ENCODE results near the gene SLC7A4. TPM values are rescaled to one million over a fixed set of nuclear protein-coding genes. Genes with fewer than 3 reads are reported as not detected.

The SLC7A4 gene, protein sequence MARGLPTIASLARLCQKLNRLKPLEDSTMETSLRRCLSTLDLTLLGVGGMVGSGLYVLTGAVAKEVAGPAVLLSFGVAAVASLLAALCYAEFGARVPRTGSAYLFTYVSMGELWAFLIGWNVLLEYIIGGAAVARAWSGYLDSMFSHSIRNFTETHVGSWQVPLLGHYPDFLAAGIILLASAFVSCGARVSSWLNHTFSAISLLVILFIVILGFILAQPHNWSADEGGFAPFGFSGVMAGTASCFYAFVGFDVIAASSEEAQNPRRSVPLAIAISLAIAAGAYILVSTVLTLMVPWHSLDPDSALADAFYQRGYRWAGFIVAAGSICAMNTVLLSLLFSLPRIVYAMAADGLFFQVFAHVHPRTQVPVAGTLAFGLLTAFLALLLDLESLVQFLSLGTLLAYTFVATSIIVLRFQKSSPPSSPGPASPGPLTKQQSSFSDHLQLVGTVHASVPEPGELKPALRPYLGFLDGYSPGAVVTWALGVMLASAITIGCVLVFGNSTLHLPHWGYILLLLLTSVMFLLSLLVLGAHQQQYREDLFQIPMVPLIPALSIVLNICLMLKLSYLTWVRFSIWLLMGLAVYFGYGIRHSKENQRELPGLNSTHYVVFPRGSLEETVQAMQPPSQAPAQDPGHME
- not detected in 2 replicates for total RNA-seq

DNA sequence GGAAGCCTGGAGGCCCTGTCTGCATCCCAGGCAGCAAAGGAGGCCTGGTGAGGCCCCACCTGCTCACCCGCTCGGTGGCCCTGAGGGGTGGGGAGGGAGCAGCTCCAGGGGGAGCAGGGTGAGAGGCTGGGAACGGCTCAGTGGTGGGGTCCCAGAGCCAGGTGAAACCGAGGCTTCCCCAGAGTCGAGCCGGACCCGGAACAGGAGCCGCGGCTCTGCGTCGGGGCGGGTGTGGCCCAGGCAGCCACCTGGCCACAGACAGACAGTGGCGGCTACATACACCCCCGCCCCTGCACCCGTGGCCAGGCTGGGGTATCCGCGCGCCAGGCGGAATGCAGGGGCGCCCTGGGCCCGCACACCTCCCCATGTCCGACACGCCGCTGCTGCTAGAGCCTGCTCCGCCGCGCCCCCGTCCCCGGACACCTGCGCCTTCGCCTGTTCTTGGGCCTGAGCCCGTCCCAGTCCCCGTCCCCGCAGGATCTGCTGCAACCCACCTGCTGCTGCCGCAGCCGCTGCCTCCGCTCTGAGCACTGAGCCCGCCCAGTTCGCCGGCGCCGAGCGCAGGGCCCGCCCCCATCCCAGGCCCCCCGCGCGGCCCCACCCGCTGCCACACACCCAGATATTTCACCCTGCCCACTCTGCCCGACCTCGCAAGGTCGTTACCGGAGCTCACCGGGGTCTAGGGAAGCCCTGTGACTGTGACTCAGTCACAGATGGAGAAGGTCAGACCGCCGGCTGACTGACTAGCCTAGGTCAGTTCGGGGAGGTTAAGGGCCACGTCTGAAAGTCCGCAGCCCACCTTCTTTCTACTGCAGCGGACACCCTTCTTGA lies at the start of gene SLC7A4:
SLC7A4 (minus strand) TSS at position 525 of the 831 bp plus-strand sequence. CDS start 749 bp downstream, outside the sequence.

DNA sequence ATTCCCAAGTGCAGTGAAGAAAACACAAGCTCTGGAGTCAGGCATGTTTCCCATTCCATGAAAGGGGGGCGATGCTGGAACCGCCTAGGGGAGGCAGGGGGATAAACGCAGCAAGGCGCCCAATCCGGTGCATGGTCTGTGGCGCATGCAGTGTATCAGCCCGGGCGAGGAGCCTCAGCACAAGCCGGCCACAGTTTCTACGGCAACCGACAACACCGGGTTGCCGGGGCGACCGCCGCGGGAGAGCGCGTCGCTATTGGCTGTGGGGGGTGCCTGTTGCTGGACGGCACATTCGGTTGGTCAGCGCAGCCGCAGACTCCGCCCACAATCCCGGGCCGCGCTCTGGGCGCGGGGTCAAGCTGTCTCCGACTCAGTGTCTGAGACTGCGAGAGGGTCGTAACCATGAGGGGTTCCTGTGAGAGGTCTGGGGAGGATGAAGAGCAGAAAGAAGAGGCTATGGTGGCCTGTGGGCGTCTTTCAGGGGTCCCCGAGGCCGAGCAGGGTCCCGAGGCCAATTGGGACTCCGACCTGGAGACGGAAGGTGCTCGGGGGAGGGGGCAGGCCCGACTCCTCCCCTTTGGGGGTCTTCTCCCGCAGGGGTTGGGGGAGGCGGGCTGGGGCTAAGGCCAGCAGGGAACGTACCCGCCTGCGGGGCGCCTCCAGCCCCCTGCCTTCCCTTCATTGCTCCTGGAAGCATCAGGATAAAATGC lies 13.4 kb upstream of the SLC7A4 start, which contains the start of gene LRRC74B:
LRRC74B (plus strand) TSS at position 362 of the 710 bp plus-strand sequence; CDS start at position 403, 41 bp downstream.

DNA sequence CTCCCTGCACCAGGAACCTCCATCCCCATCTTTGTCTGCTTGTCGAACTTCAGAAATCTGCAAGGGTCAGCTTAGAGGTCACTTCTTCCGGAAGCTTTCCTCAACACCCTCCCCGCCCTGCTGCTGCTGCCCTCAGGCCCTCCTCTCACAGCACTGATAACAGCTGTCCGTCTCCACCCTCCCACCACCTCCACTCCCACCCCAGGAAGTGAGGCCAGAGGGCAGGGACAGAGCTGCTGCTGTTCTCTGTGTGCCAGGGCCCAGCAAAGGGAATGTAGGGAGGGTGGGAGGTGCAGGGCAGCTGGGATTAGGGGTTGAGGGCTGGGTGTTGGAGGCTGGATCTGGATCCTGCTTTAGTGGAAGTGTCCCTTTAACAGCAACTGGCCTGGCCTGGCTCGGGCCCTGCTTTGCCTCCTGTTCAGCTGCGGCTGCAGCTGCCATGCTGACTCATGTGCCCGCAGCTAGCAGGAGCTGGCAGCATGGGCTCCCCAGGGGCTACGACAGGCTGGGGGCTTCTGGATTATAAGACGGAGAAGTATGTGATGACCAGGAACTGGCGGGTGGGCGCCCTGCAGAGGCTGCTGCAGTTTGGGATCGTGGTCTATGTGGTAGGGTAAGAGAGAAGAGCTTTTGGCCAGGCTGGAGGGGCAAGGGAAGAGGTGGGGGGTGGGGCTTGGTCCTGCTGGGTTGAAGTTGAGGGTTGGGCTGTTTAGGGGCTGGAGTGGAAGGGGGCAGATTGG lies 17.5 kb downstream of the SLC7A4 start, which contains the start of gene P2RX6:
P2RX6 (plus strand) TSS at position 440 of the 740 bp plus-strand sequence; CDS start at position 450, 10 bp downstream.

DNA sequence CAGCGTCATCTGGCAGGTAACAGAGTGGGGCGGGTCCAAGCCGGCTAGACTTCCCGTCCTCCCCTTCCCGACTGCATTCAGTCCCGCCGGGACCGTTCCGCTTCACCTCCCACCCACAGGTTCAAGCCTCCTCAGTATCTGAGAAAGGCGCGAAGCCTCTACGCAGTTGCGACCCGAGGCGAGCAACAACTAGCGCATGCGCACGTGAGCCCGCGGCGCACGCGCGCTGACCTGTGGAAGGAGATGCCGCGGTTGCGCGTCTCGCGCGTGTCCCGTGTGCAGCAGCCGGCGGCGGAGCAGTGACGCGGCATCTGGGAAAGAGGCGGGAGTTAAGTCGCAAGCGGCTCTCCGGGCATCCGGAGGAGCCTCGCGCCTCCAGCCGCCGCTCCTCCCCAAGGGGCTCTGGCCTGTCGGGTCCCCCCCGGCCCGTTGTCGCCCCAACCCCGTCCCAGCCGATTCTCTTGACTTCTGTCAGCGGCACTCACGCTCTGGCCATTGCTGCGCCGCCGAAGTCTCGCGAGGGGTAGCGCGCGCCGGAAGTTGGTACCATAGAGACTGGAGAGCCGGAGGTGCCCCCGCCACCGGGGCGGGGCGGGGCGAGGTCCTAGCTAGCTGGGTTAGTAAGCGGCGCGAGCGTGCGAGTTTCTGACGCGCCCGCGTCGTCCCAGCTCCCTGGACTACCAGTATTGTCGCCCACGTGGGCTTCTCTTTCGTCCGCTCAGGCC lies 30.6 kb downstream of the SLC7A4 start, which contains the start of gene THAP7:
THAP7 (minus strand) TSS at position 518 of the 725 bp plus-strand sequence; CDS start at position 311, 207 bp downstream.

DNA sequence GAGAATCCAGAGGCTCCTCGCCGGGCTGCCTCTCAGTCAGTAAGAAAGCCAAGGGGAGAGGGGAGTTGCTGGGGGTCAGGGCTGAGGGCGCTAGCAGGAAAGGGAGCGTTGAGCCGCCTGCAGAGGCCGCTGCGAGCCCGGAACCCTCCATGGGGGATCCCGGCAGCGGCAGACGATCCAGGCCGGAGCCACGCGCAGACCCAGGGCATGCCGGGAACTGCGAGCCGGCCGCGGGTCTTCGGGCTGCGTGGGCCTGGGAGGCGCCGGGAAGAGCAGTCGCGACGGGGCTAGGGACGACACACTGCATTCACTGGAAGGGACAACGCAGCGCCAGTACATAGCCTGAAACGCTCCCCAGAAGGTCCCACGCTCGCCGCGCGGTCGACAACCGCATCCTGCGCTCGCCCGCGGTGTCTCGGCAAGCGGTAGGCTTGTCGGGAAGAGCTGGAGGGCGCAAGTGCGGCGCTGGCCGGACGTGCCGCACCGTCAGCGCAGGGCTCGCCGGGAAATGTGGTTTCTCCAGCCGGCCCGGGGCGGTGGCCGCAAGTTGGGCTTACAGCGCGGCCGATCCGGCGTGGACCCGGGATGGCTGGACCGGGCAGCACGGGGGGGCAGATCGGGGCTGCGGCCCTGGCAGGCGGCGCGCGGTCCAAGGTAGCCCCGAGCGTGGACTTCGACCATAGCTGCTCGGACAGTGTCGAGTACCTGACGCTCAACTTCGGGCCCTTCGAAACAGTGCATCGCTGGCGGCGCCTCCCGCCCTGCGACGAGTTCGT lies 50.4 kb downstream of the SLC7A4 start, which contains the start of gene LZTR1:
LZTR1 (plus strand) TSS at position 511 of the 776 bp plus-strand sequence; CDS start at position 586, 75 bp downstream.

Other genes with a start within 250 kb of the SLC7A4 start
- gene PI4KA, start 173.8 kb downstream of the SLC7A4 start, total RNA-seq, result 24.4 and 29.2 TPM in 2 replicates
- gene SNAP29, start 173.6 kb downstream of the SLC7A4 start, total RNA-seq, result 5.5 and 6.6 TPM in 2 replicates
- 34.7 and 40.7 TPM in 2 replicates for gene CRKL, start 115.2 kb downstream of the SLC7A4 start, total RNA-seq
- 0.09 and 0.47 TPM in 2 replicates for gene AIFM3, start 65.3 kb downstream of the SLC7A4 start, total RNA-seq
- gene LZTR1, start 50.3 kb downstream of the SLC7A4 start, total RNA-seq, result 43.7 and 70.3 TPM in 2 replicates
- gene THAP7, start 30.4 kb downstream of the SLC7A4 start, total RNA-seq, result 14.3 and 15.6 TPM in 2 replicates
- under 0.01 and 0.09 TPM in 2 replicates for gene P2RX6, start 17.4 kb downstream of the SLC7A4 start, total RNA-seq
- gene LRRC74B, start 13.4 kb upstream of the SLC7A4 start, total RNA-seq, result not detected in 2 replicates